HEK293 (cell line): ENCODE measurements around the gene KRTAP10-11.

ENCODE experiments used
- CTCF ChIP-seq: fragments of 450-650 bp; formaldehyde crosslinking; IDR thresholded peaks from 2 replicates; pipeline ENCODE4 v1.5.1; 2016; ENCODE audit warnings: missing biosample characterization, missing genetic modification characterization
- KLF16 ChIP-seq: fragments of 450-650 bp; formaldehyde crosslinking; IDR thresholded peaks from 2 replicates; pipeline ENCODE4 v1.5.1; 2017; ENCODE audit warnings: missing biosample characterization, missing genetic modification characterization
- SALL2 ChIP-seq: fragments of 450-650 bp; formaldehyde crosslinking; IDR thresholded peaks from 2 replicates; pipeline ENCODE4 v1.5.0; 2017; ENCODE audit warnings: missing biosample characterization, mild to moderate bottlenecking, missing genetic modification characterization, borderline replicate concordance
- ZBTB20 ChIP-seq: fragments of 450-650 bp; formaldehyde crosslinking; IDR thresholded peaks from 2 replicates; pipeline ENCODE4 v1.5.1; 2016; ENCODE audit warnings: missing biosample characterization, missing genetic modification characterization
- ZNF501 ChIP-seq: fragments of 450-650 bp; formaldehyde crosslinking; IDR thresholded peaks from 2 replicates; pipeline ENCODE4 v1.5.1; 2016; ENCODE audit warnings: missing biosample characterization, missing genetic modification characterization
- ZNF555 ChIP-seq: fragments of 450-650 bp; formaldehyde crosslinking; conservative IDR thresholded peaks from 2 replicates; pipeline ENCODE4 v1.5.1; 2017; ENCODE audit warnings: missing biosample characterization, mild to moderate bottlenecking, missing genetic modification characterization, inconsistent platforms
- ZNF658 ChIP-seq: fragments of 450-650 bp; formaldehyde crosslinking; IDR thresholded peaks from 2 replicates; pipeline ENCODE4; 2016; ENCODE audit warnings: missing biosample characterization, missing genetic modification characterization
- ZNF777 ChIP-seq: fragments of 450-650 bp; formaldehyde crosslinking; IDR thresholded peaks from 2 replicates; pipeline ENCODE4 v1.5.1; 2017; ENCODE audit warnings: missing biosample characterization, missing genetic modification characterization, borderline replicate concordance
- ZSCAN30 ChIP-seq: fragments of 450-650 bp; IDR thresholded peaks from 2 replicates; pipeline ENCODE4 v1.5.1; 2018; ENCODE audit warnings: missing biosample characterization, mild to moderate bottlenecking, missing genetic modification characterization, moderate library complexity
- ZXDB ChIP-seq: fragments of 450-650 bp; formaldehyde crosslinking; IDR thresholded peaks from 2 replicates; pipeline ENCODE4 v1.5.1; 2016; ENCODE audit warnings: missing biosample characterization, missing genetic modification characterization
- TF ChIP-seq, protein P1 (sequence below): fragments of 450-650 bp; IDR thresholded peaks from 2 replicates; pipeline ENCODE4 v1.5.1; 2018; ENCODE audit warnings: missing biosample characterization, missing genetic modification characterization
- TF ChIP-seq, protein P2 (sequence below): fragments of 450-650 bp; formaldehyde crosslinking; IDR thresholded peaks from 2 replicates; pipeline ENCODE4 v1.5.1; 2017; ENCODE audit warnings: missing biosample characterization, missing genetic modification characterization

- TF ChIP-seq CTCF, result no peak
- TF ChIP-seq ZNF555 (tag by site-specific recombination), result no peak
- no peak for TF ChIP-seq SALL2 (tag by site-specific recombination)
- TF ChIP-seq, protein P1, sequence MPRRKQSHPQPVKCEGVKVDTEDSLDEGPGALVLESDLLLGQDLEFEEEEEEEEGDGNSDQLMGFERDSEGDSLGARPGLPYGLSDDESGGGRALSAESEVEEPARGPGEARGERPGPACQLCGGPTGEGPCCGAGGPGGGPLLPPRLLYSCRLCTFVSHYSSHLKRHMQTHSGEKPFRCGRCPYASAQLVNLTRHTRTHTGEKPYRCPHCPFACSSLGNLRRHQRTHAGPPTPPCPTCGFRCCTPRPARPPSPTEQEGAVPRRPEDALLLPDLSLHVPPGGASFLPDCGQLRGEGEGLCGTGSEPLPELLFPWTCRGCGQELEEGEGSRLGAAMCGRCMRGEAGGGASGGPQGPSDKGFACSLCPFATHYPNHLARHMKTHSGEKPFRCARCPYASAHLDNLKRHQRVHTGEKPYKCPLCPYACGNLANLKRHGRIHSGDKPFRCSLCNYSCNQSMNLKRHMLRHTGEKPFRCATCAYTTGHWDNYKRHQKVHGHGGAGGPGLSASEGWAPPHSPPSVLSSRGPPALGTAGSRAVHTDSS (tag by site-specific recombination), result no peak
- TF ChIP-seq ZXDB (tag by site-specific recombination), result no peak
- TF ChIP-seq, protein P2, sequence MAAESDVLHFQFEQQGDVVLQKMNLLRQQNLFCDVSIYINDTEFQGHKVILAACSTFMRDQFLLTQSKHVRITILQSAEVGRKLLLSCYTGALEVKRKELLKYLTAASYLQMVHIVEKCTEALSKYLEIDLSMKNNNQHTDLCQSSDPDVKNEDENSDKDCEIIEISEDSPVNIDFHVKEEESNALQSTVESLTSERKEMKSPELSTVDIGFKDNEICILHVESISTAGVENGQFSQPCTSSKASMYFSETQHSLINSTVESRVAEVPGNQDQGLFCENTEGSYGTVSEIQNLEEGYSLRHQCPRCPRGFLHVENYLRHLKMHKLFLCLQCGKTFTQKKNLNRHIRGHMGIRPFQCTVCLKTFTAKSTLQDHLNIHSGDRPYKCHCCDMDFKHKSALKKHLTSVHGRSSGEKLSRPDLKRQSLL, result no peak
- no peak for TF ChIP-seq ZBTB20
- no peak for TF ChIP-seq ZNF777 (tag by site-specific recombination)
- no peak for TF ChIP-seq ZNF501 (tag by site-specific recombination)
- no peak for TF ChIP-seq ZSCAN30 (tag by site-specific recombination)
- TF ChIP-seq ZNF658 (tag by site-specific recombination), result no peak
- TF ChIP-seq KLF16 (tag by site-specific recombination), result no peak
Observed at GRCh38 chr21:44615466-44615865, 30.7 kb upstream of the KRTAP10-11 start.
